Stomach (tissue), 4 donors: ENCODE measurements around the gene RGS11.

Experiments used
- CTCF ChIP-seq, 7 experiments: fragments of 450-650 bp in 4 of 7; fragments of 200-600 bp in 3 of 7; sonication (generic) in 3 of 7; IDR thresholded peaks; one replicate each; pipeline ENCODE4 v1.5.1; 2016 to 2019; ENCODE audit warnings: antibody characterized with exemption in 7 of 7, control low read depth in 2 of 7, mild to moderate bottlenecking in 1 of 7
- POLR2AphosphoS5 ChIP-seq, 3 donors: sonication (generic); formaldehyde crosslinking; IDR thresholded peaks; one replicate each; pipeline ENCODE4 v1.6.1; 2016; ENCODE audit warnings: antibody characterized with exemption in 3 of 3

GRCh38 chr16:229731-230281 is 45.9 kb downstream of the RGS11 start:
- TF ChIP-seq CTCF (IDR thresholded peaks at IDR 0.05) (no peak), POLR2AphosphoS5 (IDR thresholded peaks at IDR 0.05) (no peak)
